ENCODE results near the gene NEK9.

Gene NEK9

DNA sequence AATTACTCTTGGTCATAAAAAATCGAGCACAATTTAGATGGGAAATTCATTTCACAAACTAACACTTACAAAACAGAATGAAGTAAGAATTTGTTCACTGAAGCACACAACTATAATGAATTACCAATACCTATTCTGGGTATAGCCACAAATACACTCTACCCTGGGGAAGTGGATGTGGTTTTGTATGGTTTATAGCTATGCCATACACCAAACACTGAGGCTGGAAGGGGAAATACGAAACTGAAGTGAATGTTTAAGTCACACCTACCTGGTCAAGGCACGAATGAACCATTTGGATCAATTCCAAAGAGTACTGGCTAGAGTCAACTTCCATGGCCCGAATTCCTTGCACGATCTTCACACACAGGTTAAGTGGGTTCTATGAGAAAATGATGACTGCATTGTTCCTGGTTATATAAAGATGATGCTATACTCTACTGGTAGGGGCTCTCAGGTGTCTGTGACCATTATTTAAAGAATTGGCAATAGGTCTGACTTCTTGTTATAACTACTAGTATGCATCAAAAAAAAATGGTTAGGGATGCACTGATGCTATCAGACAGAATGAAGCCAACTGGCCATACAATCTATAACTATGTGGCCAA, 12.8 kb downstream of the NEK9 start:
- DNase-seq (ENCODE audit: low read depth in 4 of 4, low spot score in 1 of 4) = no peak

DNA sequence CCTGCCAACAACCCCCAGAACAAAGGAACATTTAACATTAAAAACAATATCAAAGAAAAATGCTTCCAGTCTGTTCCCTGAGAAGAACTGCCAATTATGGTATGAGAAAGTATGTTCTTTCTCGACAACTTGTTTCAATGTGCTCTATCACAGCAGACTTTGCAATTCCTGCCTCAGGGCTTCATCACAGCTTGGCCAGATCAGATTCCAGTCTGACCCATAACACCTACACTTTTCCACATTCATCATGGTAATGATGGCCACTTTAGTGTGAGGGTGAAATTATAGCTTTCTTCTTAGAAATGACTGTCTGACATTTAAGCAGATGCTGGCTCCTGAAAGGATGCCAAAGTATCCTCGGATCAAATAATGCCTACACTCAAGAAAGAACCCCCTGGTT, 17.0 kb downstream of the NEK9 start:
- DNase-seq (ENCODE audit: low read depth in 4 of 4, low spot score in 1 of 4) = no peak

DNA sequence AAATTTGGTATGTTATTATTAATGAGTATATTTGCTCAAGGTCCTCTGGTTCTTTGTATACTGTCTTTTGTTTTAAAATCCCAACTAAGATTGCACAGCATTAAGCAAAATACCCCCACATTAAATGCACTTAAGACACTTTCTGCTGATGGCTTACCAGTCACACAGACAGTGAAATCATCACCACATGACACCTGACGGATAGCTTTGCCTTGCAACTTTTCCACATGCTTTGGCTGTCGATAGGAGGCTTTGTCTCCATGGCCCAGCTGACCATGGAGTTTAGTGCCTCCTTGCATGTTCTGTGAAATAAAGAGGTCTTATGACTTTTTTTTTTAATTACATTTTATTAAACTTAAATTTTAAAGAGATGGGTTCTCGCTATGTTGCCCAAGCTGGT, 19.7 kb downstream of the NEK9 start:
- no peak for DNase-seq (ENCODE audit: low read depth in 4 of 4, low spot score in 1 of 4)

DNA sequence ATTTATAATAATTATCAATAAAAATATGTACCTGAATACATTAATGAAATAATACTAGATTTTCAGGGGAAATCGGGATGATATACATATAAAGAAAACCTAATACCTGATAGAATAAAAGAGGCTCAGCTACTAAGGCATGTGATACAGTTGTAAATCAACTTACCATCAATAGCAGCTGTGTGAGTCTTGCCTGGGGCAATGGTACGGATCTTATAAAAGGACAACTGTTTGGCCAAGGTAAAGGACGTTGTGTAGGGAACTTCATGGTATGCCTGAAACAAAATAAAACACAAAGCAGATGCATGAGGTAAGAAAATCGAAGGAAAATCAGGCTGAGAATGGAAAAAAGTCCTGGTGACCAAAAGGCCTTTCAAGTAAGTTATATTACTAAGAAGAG, 25.4 kb downstream of the NEK9 start:
- no peak for DNase-seq (ENCODE audit: low read depth in 4 of 4, low spot score in 1 of 4)

DNA sequence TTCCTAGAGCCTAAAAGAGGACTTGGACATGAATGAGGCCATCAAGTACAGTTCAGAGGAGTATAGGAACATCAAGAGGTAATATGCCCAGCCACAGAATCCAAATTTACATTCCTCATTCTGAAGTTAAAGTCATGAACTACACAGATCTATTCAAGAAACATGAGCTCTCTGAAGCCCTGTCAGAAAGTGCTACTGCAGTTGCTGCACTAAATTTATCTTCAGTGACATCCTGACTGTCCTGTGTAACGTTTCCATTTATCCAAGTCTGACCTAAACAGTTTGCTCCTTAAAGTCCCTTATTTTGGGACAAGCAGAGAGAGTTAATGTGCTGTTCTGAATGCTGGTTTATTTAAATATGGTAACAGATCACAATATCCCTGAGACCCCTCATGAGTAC, 28.2 kb downstream of the NEK9 start:
- no peak for DNase-seq (ENCODE audit: low read depth in 4 of 4, low spot score in 1 of 4)

DNA sequence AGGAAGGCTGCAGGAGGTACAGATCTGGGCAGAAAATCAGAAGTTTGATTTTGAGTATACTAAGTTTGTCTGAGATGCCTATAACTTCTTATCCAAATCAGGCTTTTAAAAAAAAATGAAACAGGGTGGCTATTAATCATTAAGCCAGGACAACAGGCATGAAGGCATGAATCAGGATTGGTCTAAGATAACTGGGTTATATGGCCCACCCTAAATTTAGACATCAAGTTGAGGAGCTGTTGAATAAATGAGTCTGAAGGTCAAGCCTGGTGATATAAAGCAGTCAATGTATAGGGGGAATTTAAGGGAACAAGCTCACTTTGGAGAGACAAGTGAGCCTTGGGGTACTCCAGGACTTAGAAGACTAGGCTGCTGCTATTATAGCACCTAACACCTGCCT, 28.6 kb downstream of the NEK9 start:
- DNase-seq (ENCODE audit: low read depth in 4 of 4, low spot score in 1 of 4) = no peak

DNA sequence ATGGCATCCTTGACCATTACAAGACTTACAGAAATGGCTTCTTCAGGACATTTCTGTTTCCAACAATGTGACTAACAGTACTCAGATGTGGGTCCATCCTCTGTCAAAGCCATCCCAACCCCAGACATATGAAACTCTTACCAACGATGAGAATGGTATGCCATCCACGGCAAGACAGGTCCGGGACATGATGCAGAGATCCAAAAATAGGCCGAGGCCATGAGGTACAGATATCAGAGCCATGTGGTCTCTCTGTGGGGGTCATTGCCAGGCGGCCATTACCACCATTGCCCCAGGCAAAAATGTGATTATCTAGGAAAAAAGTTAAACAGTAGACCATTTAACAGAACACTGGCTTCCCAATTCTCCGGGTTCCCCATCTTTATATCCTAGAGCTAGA, 29.9 kb downstream of the NEK9 start:
- DNase-seq (ENCODE audit: low read depth in 4 of 4, low spot score in 1 of 4) = no peak

DNA sequence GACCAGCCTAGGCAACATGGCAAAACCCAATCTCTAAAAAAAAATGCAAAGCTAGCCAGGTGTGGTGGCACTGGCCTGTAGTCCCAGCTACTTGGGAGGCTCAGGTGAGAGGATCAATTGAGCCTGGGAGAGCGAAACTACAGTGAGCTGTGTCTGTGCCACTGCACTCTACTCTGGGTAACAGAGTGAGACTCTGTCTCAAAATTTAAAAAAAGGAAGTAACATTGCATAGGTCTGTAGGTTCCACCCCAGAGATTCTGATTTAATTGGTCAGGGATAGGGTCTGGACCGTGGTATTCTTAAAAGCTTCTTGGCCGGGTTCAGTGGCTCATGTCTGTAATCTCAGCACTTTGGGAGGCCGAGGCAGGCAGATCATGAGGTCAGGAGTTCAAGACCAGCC, 31.2 kb downstream of the NEK9 start:
- DNase-seq (ENCODE audit: low read depth in 4 of 4, low spot score in 1 of 4) = no peak

DNA sequence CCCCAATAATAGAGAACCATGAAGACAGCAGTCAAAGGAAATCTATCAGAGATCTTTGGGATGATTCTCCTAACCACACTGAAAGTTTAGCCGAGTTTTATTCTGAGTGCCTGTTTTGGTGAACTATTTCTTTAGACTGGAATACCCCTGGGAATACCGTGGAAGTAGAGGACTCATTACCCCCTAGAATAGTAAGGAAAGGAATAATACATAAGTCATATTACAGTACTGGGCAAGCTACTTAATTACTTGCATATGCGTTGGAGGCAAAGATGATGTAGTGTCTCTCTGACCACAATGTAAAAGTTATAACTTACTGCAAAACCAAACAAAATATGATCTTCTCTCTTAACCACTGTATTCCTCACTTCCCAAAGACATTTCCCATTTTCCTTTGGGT, 32.0 kb downstream of the NEK9 start:
- DNase-seq (ENCODE audit: low read depth in 4 of 4, low spot score in 1 of 4) = no peak

DNA sequence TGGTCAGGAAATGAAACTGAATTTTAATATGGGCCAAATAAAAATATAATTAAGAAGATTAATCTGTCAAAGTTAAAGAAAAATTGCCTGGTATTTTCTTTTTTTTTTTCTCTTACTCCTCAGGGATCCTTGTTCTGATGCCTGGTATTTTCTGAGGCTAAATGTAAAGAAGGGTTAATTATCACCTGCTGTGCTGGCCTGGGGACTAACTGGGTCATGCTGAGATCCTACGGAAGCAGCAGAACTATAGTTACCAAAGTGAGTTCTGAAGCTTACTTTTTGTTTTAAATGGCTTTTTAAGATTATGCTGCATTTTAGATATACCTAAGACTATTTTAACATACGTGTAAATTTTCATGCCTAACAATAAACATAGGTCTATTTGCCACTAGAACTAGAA, 34.1 kb downstream of the NEK9 start:
- no peak for DNase-seq (ENCODE audit: low read depth in 4 of 4, low spot score in 1 of 4)

DNA sequence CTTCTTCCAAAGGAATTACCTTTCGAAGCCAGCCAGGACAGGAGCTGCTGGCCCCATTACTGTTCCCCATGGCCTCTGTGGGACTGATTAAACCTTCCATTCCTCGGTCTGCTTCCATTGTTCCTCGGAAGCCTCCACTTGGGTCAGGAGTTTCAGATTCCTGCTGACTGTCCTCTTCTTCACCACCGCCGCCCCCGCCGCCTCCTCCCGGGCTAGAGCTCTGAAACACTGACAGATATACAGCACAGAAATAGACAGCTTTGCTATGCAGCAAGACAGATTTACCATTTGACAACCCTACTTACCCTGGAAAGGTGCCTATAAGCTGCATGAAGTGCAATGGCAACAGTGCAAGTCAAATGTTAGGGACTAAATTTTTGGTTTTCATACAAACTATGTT, 35.6 kb downstream of the NEK9 start:
- no peak for DNase-seq (ENCODE audit: low read depth in 4 of 4, low spot score in 1 of 4)

DNA sequence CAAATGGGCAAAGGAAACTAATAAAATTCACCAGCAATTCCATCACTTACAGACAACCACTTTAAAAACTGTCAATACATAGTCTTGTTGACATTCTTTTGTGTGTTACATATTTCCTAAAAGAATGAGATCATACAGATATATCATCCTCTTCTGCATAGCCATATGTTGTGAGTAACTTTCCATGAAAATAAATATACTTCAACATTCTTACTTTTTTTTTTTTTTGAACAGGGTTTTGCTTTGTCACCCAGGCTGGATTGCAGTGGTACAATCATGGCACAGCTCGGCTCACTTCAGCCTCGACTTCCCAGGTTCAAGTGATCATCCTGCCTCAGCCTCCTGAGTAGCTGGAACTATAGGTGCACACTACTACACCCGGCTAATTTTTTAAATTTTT, 36.5 kb downstream of the NEK9 start:
- no peak for DNase-seq (ENCODE audit: low read depth in 4 of 4, low spot score in 1 of 4)

DNA sequence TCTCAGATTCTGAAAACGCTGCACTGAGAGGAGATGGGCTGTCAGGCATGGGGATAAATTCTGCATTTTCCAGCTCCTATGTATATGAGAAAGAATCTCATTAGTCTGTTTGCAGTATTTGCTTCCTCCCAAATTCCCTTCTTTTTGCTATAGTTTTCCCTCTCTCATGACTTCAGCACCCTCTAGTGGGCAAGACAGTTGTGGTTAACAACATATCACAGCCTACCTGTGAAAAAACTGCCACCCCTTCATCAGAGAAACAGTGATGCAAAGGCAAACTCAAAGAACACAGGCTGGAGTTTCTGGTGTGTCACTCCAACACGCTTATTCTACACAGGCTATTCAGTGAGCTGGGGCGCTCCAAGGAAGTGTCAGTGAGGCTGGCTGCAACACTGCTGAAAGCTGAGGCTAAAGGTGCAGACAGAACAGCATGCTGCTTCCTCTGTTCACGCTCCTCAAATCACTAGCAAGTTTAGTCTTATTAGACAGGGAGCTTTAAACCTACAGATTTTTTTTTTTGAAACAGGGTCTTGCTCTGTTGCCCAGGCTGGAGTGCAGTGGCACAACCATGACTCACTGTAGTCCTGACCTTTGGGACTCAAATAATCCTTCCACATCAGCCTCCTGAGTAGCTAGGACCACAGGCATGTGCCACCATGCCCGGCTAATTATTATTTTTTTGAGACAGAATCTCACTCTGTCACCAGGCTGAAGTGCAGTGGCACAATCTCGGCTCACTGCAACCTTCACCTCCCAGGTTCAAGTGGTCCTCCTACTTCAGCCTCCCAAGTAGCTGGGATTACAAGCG, 38.1 kb downstream of the NEK9 start:
- DNase-seq (ENCODE audit: low read depth in 4 of 4, low spot score in 1 of 4) = peak; percentile 11 to 21 (median 15)

DNA sequence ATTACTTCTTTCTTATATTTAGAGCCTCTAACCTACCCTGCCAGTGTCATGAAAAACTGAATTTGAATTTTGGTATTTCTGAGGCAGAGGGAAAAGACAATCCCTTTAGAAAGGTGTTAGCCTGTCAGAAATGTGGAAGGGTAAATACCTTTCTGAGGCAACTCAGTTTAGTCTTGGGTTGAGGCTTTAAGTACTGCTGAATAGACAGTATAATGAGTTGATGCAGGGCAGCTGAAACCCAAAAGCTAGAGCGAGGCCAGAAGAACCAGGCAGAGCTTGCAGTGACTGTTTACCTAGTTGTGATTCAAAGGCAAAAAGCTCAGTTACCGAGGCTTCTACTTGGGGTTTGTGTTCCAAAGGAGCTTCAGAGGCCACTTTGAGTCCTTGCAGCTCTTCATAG, 38.7 kb downstream of the NEK9 start:
- no peak for DNase-seq (ENCODE audit: low read depth in 4 of 4, low spot score in 1 of 4)

DNA sequence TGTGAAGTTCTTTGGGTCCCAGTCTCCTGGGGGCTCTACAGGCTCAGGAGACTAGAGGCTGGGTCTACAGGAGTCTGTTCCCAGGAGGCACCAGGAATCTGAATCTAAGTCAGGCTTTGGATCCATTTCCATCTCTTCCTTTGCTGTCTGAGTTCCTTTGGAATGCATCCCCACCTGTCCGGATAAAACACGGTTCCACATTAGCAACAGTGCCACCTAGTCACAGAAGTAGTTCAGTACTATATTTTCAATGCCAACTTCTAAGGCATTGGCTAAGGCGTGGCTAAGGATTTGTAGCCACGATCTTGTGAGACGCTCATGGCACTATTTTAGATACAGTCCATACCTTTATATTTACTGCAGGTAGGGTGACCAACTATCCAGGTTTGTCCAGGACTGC, 42.3 kb downstream of the NEK9 start:
- DNase-seq (ENCODE audit: low read depth in 4 of 4, low spot score in 1 of 4) = no peak

DNA sequence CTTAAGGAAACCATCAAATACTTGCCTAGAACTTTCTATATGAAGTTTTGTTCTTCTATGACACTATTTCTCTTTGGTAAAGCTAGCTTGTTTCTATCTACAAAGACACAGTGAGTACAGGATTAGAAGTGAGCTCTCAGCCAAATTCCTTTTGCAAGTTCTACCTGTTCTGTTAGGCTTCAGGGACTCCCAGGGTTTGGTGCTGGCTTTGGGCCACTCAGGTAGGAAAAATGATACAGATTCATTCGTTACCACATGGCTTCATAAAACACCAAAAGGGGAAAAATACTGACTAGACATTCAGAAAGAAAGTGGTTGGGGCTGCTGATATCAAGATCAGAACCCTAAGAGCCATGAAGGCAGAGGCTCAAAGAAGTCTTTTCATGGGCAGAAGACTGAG, 43.6 kb downstream of the NEK9 start:
- DNase-seq (ENCODE audit: low read depth in 4 of 4, low spot score in 1 of 4) = no peak

DNA sequence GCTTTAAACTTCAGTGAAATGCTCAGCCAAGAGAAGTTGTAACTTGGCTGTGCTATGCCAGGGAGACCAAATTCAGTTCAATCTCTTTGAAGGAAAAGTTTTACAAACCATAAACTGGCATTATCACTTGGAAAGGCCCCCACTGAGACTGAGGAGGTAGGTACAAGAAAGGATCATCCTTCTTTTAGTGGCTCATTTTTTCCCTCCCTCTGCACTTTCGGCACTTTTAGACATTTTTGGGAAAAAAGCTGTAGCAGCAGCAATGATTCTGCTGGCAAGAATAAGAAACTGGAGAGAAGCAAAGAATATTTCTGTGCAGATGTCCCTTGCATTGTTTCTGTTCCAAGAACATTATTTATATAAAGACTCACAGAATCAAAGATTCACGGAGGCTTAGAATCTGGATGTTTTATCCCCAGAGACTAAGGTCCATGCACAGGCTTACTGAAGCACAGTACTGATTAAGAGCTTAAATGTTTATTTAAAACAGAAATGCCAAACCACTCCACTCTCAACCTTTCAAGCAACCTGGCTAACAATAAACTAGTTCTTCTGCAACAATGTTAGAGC, 45.1 kb downstream of the NEK9 start:
- no peak for DNase-seq (ENCODE audit: low read depth in 4 of 4, low spot score in 1 of 4)

DNA sequence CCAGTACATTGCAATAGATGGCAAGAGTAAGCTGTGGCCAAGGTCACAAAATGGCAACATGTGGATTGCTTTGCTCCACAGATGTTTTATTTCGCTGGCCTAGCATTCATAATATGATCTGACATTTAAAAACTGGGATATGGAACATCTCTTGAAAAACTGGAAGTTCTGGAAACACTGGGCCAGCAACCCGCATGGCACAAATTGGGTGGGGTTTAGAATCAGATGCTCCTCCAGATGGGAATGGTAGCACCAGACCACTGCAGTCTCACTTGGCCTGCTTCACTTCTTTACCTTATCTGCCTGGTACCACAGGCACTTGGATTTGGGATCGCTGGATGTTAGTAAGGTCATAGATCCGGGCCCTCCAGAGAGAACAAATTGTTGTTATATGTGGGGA, 47.3 kb downstream of the NEK9 start:
- DNase-seq (ENCODE audit: low read depth in 4 of 4, low spot score in 1 of 4) = no peak

DNA sequence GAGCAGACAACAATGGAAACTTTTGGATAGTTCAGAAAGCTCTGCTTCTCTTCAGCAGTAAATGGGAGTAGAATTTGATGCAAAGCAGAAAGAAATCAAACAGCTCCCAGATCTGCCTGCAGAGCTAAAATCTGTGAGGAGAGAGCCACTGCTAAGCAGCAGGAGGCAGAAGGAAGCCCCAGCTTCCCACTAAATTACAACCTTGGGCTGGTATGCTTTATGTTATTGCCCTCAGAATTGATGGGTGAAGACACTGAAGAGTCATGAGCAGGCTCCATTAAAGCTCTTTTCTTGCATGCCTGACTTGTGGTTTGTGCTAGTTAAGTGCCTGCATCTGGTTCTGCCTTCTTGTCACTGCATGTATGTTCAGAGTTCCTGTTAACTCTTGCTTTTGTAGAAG, 49.1 kb downstream of the NEK9 start:
- no peak for DNase-seq (ENCODE audit: low read depth in 4 of 4, low spot score in 1 of 4)

DNA sequence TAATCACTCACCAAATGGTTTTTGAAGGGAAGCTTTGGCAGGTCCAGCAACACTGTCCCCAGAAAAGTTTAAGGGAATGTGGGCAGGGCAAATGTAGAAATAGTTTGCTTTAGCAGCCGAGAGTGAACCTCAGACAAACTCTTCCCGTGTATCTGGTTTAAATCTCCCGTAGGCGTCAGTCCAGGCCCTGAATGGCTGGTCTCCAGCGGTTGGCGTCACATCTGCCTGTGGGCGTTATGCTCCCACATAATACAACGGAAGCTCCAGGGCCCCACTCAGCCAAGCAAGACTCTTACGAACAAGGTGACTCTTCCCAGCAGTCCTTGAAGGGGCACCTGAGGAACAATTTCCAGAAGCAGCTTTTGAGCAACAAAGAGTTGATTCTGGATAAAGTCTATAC, 56.5 kb downstream of the NEK9 start:
- DNase-seq (ENCODE audit: low read depth in 4 of 4, low spot score in 1 of 4) = no peak

DNA sequence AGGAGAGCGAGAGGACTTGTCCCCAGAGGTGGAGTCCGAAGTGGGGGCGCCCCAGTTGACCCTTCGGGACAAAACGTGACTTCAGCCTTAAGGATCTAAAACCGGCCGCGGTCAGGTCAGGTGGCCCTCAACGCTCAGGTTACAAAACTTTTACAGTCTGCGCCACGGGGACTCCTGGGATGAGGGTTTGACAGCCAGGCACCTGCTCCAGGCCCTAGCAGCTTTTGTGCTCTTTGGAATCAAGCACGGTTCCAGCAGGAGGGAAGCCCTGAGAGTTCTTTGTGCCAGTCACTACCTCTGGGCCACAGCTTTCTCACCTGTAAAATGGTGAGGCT, 57.1 kb downstream of the NEK9 start:
- no peak for DNase-seq (ENCODE audit: low read depth in 4 of 4, low spot score in 1 of 4)

DNA sequence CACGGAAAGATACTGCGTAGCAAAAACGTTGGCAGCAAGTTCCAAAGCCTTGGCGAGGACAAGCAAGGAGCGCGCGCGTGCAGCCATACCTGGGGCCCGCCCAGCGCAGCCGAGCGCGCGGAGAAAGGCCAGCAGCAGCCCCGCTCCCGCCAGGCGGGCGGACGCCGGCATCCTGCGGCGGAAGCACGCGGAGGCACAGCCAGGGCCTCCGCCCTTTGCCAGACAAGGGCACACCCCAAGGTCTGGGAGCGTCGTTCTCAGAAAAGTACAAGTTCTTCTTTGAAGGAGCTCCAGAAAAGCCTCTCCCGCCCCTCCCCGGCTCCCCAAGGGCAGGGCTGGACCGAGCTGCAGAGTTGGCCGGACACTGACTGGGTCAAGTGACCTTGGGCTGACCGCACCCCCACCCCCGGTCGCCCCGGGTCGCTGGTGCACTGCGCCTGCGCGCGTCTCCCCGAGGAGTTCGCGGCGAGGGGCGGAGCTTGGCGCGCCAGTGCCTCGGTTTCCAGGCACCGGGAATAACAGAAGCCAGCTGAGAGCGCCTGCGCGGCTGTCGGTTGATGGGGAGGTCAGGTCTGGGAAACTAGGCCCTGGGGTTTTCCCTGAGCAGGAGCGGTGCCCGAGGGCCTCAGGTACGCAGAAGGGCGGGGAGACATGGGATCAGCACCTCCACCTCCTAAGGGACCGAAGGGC, 57.6 kb downstream of the NEK9 start, which contains the start of gene ZC2HC1C:
Gene ZC2HC1C, plus strand, starts transcription at position 521 of the 690 bp plus-strand sequence. CDS start 933 bp downstream, outside the sequence.
- DNase-seq (ENCODE audit: low read depth in 4 of 4, low spot score in 1 of 4) = peak in 3 of 4 experiments; percentile 47 to 69 (median 54)

All from stimulated activated CD4-positive, alpha-beta T cell treated with anti-CD3 and anti-CD28 coated beads, Interleukin-1b, Interleukin-23, amount 100 ng/mL, for 24 hours (primary cell).